H9 (cell line): ENCODE results near the gene AP1B1. TPM values are rescaled to one million over a fixed set of nuclear protein-coding genes. Genes with fewer than 3 reads are reported as not detected.
A peak's percentile ranks its signal among the peaks of the same experiment; 100 is the strongest.

Experiments used
- DNase-seq: peaks from one replicate; pipeline ENCODE4 v3.0.0-alpha.2; 2017
- H2AFZ ChIP-seq: one replicate; pipeline ENCODE4 v1.6.1; 2013; ENCODE audit warnings: mild to moderate bottlenecking, low read length, control low read depth, moderate library complexity
- H2AK5ac ChIP-seq: 2 replicates; pipeline ENCODE4 v1.6.1; 2013; ENCODE audit warnings: low read length, control low read depth, mixed read lengths; ENCODE audit not compliant: insufficient read length
- H2BK120ac ChIP-seq: one replicate; pipeline ENCODE4 v1.6.1; 2013; ENCODE audit warnings: low read depth, mild to moderate bottlenecking, low read length, control low read depth, inconsistent platforms; ENCODE audit not compliant: poor library complexity, severe bottlenecking
- H2BK12ac ChIP-seq: 2 replicates; pipeline ENCODE4 v1.6.1; 2013; ENCODE audit warnings: low read length, control low read depth, mixed read lengths, low read depth; ENCODE audit not compliant: insufficient read length
- H2BK15ac ChIP-seq: 2 replicates; pipeline ENCODE4 v1.6.1; 2013; ENCODE audit warnings: low read depth, low read length, control low read depth
- H2BK20ac ChIP-seq: one replicate; pipeline ENCODE4 v1.6.1; 2013; ENCODE audit warnings: low read depth, mild to moderate bottlenecking, low read length, control low read depth, inconsistent platforms; ENCODE audit not compliant: poor library complexity, severe bottlenecking
- H2BK5ac ChIP-seq: 2 replicates; pipeline ENCODE4 v1.6.1; 2013; ENCODE audit warnings: low read length, control low read depth, mixed read lengths; ENCODE audit not compliant: insufficient read length
- H3K14ac ChIP-seq: 2 replicates; pipeline ENCODE4 v1.6.1; 2013; ENCODE audit warnings: low read length, control low read depth; ENCODE audit not compliant: insufficient read depth
- H3K18ac ChIP-seq: 2 replicates; pipeline ENCODE4 v1.6.1; 2013; ENCODE audit warnings: low read depth, mild to moderate bottlenecking, mixed read lengths, low read length, control low read depth; ENCODE audit not compliant: insufficient read length
- H3K23ac ChIP-seq: 2 replicates; pipeline ENCODE4 v1.6.1; 2013; ENCODE audit warnings: low read length, control low read depth, mixed read lengths, low read depth; ENCODE audit not compliant: insufficient read length
- H3K23me2 ChIP-seq: 2 replicates; pipeline ENCODE4 v1.6.1; 2013; ENCODE audit warnings: low read depth, mild to moderate bottlenecking, mixed read lengths, low read length, control low read depth; ENCODE audit not compliant: insufficient read length, poor library complexity, severe bottlenecking
- H3K27ac ChIP-seq: 2 replicates; pipeline ENCODE4 v1.5.1; 2013; ENCODE audit warnings: low read length, control low read depth, mixed read lengths, low read depth; ENCODE audit not compliant: insufficient read length
- H3K27me3 ChIP-seq: 2 replicates; pipeline ENCODE4 v1.6.1; 2013; ENCODE audit warnings: low read length, control low read depth, inconsistent platforms; ENCODE audit not compliant: insufficient read depth
- H3K4ac ChIP-seq: 2 replicates; pipeline ENCODE4 v1.6.1; 2013; ENCODE audit warnings: low read depth, mild to moderate bottlenecking, control low read depth, inconsistent platforms, low read length, moderate library complexity
- H3K4me1 ChIP-seq: 2 replicates; pipeline ENCODE4 v1.6.1; 2013; ENCODE audit warnings: low read length, control low read depth, inconsistent platforms; ENCODE audit not compliant: insufficient read depth
- H3K4me2 ChIP-seq: 2 replicates; pipeline ENCODE4 v1.6.1; 2013; ENCODE audit warnings: low read length, control low read depth, mixed read lengths; ENCODE audit not compliant: insufficient read length, insufficient read depth
- H3K56ac ChIP-seq: 2 replicates; pipeline ENCODE4 v1.6.1; 2013; ENCODE audit warnings: low read depth, mild to moderate bottlenecking, mixed read lengths, low read length, control low read depth; ENCODE audit not compliant: insufficient read length
- H3K79me1 ChIP-seq: 2 replicates; pipeline ENCODE4 v1.6.1; 2013; ENCODE audit warnings: low read depth, mild to moderate bottlenecking, moderate library complexity, low read length, control low read depth, inconsistent platforms; ENCODE audit not compliant: insufficient read depth, poor library complexity, severe bottlenecking
- H3K79me2 ChIP-seq: 2 replicates; pipeline ENCODE4 v1.6.1; 2013; ENCODE audit warnings: low read length, control low read depth, inconsistent platforms; ENCODE audit not compliant: insufficient read depth
- H3K9ac ChIP-seq: 2 replicates; pipeline ENCODE4 v1.6.1; 2013; ENCODE audit warnings: low read length, control low read depth, mixed read lengths; ENCODE audit not compliant: insufficient read length; ENCODE audit errors: extremely low read depth
- H3K9me3 ChIP-seq: one replicate; pipeline ENCODE4 v1.6.1; 2013; ENCODE audit warnings: low read depth, low read length, inconsistent platforms; ENCODE audit not compliant: control insufficient read depth
- H3T11ph ChIP-seq: one replicate; pipeline ENCODE4 v1.6.1; 2013; ENCODE audit warnings: mild to moderate bottlenecking, low read length, control low read depth, inconsistent platforms
- H4K20me1 ChIP-seq: one replicate; pipeline ENCODE4 v1.6.1; 2013; ENCODE audit not compliant: control insufficient read depth, insufficient read length, insufficient read depth
- H4K5ac ChIP-seq: 2 replicates; pipeline ENCODE4 v1.6.1; 2013; ENCODE audit warnings: low read depth, mild to moderate bottlenecking, mixed read lengths, low read length, control low read depth; ENCODE audit not compliant: insufficient read length
- H4K8ac ChIP-seq: replicated peaks from 2 replicates; pipeline ENCODE4 v1.6.1; 2013; ENCODE audit warnings: low read length, control low read depth, mixed read lengths, low read depth; ENCODE audit not compliant: insufficient read length
- H4K91ac ChIP-seq: 2 replicates; pipeline ENCODE4 v1.6.1; 2013; ENCODE audit warnings: low read depth, mild to moderate bottlenecking, moderate library complexity, mixed read lengths, low read length, control low read depth; ENCODE audit not compliant: insufficient read length
- H3K27ac Mint-ChIP-seq, 3 experiments: 2 replicates in 2 of 3; 3 replicates in 1 of 3; pipeline ENCODE4 v1.8.0; 2020 to 2021; ENCODE audit warnings: mixed read lengths in 3 of 3, mild to moderate bottlenecking in 1 of 3, moderate library complexity in 1 of 3
- H3K27me3 Mint-ChIP-seq: 2 replicates; pipeline ENCODE4 v1.8.0; 2021; ENCODE audit warnings: low read depth, mild to moderate bottlenecking, moderate library complexity, mixed read lengths
- H3K36me3 Mint-ChIP-seq, 3 experiments: 2 replicates in 2 of 3; 3 replicates in 1 of 3; pipeline ENCODE4 v1.8.0; 2020 to 2021; ENCODE audit warnings: low read depth in 3 of 3, mixed read lengths in 3 of 3; ENCODE audit not compliant: insufficient read depth in 1 of 3
- H3K4me1 Mint-ChIP-seq, 2 experiments: 2 replicates each; pipeline ENCODE4 v1.8.0; 2020; ENCODE audit warnings: mixed read lengths in 2 of 2
- H3K4me3 Mint-ChIP-seq, 2 experiments: 2 replicates in 1 of 2; 3 replicates in 1 of 2; pipeline ENCODE4 v1.8.0; 2020 to 2021; ENCODE audit warnings: mild to moderate bottlenecking in 2 of 2, mixed read lengths in 2 of 2, moderate library complexity in 1 of 2
- H3K9me3 Mint-ChIP-seq, 2 experiments: 2 replicates in 1 of 2; 3 replicates in 1 of 2; pipeline ENCODE4 v1.8.0; 2020; ENCODE audit warnings: mild to moderate bottlenecking in 2 of 2, mixed read lengths in 2 of 2, moderate library complexity in 1 of 2
- WGBS: extraction: QIAGEN DNeasy Blood & Tissue Kit; methylation state at CpG from one replicate; pipeline ENCODE4 v1.1.7; 2013; ENCODE audit warnings: missing lambda C conversion rate, low lambda C conversion rate, mixed read lengths; ENCODE audit not compliant: insufficient read length; ENCODE audit errors: extremely low coverage; 5-methylcytosine and 5-hydroxymethylcytosine counted together
- total RNA-seq: library from RNA; stranded (reverse); gene quantifications from 2 replicates; pipeline ENCODE4 v1.2.1, GENCODE V29; 2021
- TF ChIP-seq, protein P1 (sequence below): fragments of 200-600 bp; sonication (generic); conservative IDR thresholded peaks from 3 replicates; pipeline ENCODE4 v1.8.0; 2021; ENCODE audit warnings: antibody characterized with exemption, mild to moderate bottlenecking

AP1B1 gene
- total RNA-seq, 1 experiment from 2014 or later, result 64.0 TPM

DNA sequence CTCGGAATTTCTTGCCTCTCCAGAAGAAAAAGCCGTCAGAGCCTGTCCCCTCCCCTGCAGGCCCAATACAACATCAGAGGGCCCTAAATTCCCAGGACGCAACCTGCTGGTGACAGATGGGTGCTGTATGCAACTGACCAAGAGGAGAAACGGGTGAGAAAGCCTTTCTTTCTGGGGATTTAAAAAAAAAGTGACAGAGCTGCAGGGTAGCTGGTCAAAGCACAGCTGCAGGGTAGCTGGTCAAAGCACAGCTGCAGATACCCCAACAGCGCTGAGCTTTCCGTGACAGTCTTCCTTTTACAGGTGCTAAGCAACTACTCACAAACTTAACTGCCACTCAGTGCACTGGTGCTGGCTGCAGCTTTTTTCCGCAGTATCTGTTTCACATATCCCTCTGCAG, 17.8 kb downstream of the AP1B1 start:
- H3K9me3 ChIP-seq, result no peaks in the 10 kb centered on the region
- no peak overlapping the region for H2AFZ ChIP-seq
- H3K4ac ChIP-seq, result no peak overlapping the region
- no peaks in the 10 kb centered on the region for H3K23me2 ChIP-seq
- Mint-ChIP-seq H3K27me3 (no peaks in the 10 kb centered on the region), H3K9me3 (no peaks in the 10 kb centered on the region), H3K27ac (peak overlapping the region in 1 of 3 experiments; percentile 65; a peak in 2 of 7 replicates), H3K36me3 (peaks cover 1 to 16% (median 4%) of the 10 kb centered on the region in 3 experiments; a peak in 4 of 7 replicates), H3K4me3 (peak overlapping the region in 1 of 2 experiments; percentile 36; a peak in 1 of 5 replicates), H3K4me1 (peaks cover 34% of the 10 kb centered on the region in 2 experiments)
- no peak overlapping the region for H2BK12ac ChIP-seq
- no peak overlapping the region for H4K91ac ChIP-seq
- no peak overlapping the region for H2BK20ac ChIP-seq
- no CpG with 5 or more reads among the region's 7 CpGs for WGBS
- H2BK5ac ChIP-seq, result no peak overlapping the region
- no peak overlapping the region for H3T11ph ChIP-seq
- H2BK15ac ChIP-seq, result no peak overlapping the region
- no peak overlapping the region for H3K23ac ChIP-seq
- no peak overlapping the region for H3K18ac ChIP-seq
- H3K56ac ChIP-seq, result no peak overlapping the region
- H3K4me2 ChIP-seq, result no peak overlapping the region
- H2BK120ac ChIP-seq, result no peak overlapping the region
- H3K27me3 ChIP-seq, result no peaks in the 10 kb centered on the region
- no peak overlapping the region for H4K5ac ChIP-seq
- TF ChIP-seq, protein P1, sequence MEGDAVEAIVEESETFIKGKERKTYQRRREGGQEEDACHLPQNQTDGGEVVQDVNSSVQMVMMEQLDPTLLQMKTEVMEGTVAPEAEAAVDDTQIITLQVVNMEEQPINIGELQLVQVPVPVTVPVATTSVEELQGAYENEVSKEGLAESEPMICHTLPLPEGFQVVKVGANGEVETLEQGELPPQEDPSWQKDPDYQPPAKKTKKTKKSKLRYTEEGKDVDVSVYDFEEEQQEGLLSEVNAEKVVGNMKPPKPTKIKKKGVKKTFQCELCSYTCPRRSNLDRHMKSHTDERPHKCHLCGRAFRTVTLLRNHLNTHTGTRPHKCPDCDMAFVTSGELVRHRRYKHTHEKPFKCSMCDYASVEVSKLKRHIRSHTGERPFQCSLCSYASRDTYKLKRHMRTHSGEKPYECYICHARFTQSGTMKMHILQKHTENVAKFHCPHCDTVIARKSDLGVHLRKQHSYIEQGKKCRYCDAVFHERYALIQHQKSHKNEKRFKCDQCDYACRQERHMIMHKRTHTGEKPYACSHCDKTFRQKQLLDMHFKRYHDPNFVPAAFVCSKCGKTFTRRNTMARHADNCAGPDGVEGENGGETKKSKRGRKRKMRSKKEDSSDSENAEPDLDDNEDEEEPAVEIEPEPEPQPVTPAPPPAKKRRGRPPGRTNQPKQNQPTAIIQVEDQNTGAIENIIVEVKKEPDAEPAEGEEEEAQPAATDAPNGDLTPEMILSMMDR, result peak; percentile 28; the same call in 1 of the 3 replicates
- no peak overlapping the region for H3K9ac ChIP-seq
- DNase-seq, result peak; percentile 39
- H2AK5ac ChIP-seq, result no peak overlapping the region
- H3K4me1 ChIP-seq, result peaks cover 9% of the 10 kb centered on the region; the same call in 1 of the 2 replicates
- no peaks in the 10 kb centered on the region for H3K79me2 ChIP-seq
- no peaks in the 10 kb centered on the region for H3K79me1 ChIP-seq
- peak overlapping the region; percentile 68 for H3K27ac ChIP-seq
- H4K8ac ChIP-seq, result no peak overlapping the region
- peaks cover 2% of the 10 kb centered on the region for H4K20me1 ChIP-seq
- H3K14ac ChIP-seq, result no peak overlapping the region
